PC-9 (cell line): ENCODE results near the gene STYXL2.

ENCODE experiments used
- EZH2 ChIP-seq: fragments of 200-600 bp; sonication (generic); IDR thresholded peaks from 2 replicates; pipeline ENCODE4 v1.8.0; 2017; ENCODE audit warnings: antibody characterized with exemption, low read depth
- TF ChIP-seq, protein P1 (sequence below): fragments of 200-600 bp; sonication (generic); conservative IDR thresholded peaks from 2 replicates; pipeline ENCODE4 v1.6.1; 2017; ENCODE audit warnings: mixed run types, antibody characterized with exemption, mild to moderate bottlenecking, moderate library complexity

DNA sequence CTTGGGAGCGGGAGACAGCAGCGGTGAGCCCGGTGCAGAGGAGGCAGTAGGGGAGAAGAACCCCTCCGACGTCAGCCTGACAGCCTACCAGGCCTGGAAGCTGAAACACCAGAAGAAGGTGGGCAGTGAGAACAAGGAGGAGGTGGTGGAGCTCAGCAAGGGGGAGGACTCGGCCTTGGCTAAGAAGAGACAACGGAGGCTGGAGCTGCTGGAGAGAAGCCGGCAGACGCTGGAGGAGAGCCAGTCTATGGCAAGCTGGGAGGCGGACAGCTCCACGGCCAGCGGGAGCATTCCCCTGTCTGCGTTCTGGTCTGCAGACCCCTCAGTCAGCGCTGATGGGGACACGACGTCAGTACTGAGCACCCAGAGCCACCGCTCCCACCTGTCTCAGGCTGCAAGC is 32.9 kb downstream of the STYXL2 start:
- TF ChIP-seq, protein P1, sequence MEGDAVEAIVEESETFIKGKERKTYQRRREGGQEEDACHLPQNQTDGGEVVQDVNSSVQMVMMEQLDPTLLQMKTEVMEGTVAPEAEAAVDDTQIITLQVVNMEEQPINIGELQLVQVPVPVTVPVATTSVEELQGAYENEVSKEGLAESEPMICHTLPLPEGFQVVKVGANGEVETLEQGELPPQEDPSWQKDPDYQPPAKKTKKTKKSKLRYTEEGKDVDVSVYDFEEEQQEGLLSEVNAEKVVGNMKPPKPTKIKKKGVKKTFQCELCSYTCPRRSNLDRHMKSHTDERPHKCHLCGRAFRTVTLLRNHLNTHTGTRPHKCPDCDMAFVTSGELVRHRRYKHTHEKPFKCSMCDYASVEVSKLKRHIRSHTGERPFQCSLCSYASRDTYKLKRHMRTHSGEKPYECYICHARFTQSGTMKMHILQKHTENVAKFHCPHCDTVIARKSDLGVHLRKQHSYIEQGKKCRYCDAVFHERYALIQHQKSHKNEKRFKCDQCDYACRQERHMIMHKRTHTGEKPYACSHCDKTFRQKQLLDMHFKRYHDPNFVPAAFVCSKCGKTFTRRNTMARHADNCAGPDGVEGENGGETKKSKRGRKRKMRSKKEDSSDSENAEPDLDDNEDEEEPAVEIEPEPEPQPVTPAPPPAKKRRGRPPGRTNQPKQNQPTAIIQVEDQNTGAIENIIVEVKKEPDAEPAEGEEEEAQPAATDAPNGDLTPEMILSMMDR, result no peak
- no peak for TF ChIP-seq EZH2
